Stimulated activated CD8-positive, alpha-beta memory T cell treated with anti-CD3 and anti-CD28 coated beads, Interleukin-15, amount 100 ng/mL, for 24 hours (primary cell): ENCODE data around the gene JMJD7.
A peak's percentile ranks its signal among the peaks of the same experiment; 100 is the strongest.

ENCODE experiments used
- DNase-seq: peaks from one replicate; pipeline ENCODE4 v3.0.0-alpha.2; 2020; ENCODE audit warnings: low read depth

Gene JMJD7

GRCh38 chr15:41827880-41828806, at the start of gene JMJD7:
JMJD7 (plus strand) TSS chr15:41828092; CDS start chr15:41828125, 33 bp downstream.
- DNase-seq: peak; percentile 95

- DNase-seq: no peak
These were observed 49.4 kb upstream of the JMJD7 start for GRCh38 chr15:41778521-41778920.

DNA sequence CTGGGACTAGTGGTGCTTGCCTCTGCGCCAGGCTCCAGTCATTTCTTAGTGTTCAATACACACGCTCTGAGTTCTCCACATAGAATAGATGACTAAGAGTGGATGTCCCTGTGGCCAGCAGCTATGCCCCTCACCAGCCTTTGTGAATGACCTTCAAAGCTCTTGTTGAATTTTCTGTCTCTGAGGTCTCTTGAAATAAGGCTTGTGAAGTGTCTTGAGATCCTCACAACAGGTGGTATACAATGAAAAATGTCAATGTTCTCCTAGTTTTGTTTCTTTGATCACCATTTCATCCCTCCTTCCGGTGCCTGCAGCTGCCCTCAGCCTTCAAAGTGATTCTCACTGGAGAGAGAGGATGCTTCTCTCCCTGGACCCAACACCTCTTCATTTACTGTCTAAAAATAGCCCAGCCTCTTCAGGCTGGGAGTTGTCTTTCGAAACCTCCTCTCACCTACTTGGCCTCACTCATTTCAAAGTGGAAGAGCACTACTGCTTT, 48.2 kb upstream of the JMJD7 start:
- no peak for DNase-seq

DNA sequence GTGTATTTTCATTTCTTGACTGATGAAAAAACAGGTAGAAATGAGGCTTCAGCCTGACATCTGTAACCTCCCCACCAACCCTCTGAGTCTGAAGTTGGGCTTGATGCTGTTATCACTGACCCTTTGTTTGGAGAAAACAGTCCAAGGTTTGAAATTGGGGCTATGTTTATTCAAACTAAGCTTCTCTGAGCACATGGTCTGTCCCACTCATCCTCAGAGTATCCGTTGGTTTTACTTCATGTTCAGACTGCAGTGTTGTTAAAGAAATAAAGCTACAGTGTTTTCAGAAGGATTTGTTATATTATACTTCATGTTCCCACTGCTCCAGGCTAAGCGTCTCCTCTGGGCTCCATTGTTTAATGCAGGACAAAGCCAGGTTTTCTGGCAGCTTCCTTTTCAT, 47.6 kb upstream of the JMJD7 start:
- no peak for DNase-seq

DNA sequence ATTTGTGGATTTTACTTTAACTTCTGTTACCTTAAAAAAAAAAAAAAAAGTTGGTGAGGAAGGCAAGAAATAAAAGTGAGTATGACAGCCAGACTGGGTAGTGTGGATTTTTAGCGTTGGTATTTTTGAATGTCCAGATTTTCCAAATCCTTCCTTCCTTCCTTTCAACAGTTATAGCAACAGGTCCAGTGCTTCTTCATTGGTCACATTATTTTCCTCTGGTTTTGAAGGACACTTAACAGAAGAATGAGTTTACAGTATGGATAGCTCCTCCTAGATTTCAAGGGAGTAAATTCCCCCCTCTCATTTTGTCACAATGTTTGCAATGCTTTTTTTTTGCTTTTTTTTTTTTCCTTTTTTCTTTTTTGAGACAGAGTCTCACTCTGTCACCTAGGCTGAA, 47.2 kb upstream of the JMJD7 start:
- no peak for DNase-seq

DNA sequence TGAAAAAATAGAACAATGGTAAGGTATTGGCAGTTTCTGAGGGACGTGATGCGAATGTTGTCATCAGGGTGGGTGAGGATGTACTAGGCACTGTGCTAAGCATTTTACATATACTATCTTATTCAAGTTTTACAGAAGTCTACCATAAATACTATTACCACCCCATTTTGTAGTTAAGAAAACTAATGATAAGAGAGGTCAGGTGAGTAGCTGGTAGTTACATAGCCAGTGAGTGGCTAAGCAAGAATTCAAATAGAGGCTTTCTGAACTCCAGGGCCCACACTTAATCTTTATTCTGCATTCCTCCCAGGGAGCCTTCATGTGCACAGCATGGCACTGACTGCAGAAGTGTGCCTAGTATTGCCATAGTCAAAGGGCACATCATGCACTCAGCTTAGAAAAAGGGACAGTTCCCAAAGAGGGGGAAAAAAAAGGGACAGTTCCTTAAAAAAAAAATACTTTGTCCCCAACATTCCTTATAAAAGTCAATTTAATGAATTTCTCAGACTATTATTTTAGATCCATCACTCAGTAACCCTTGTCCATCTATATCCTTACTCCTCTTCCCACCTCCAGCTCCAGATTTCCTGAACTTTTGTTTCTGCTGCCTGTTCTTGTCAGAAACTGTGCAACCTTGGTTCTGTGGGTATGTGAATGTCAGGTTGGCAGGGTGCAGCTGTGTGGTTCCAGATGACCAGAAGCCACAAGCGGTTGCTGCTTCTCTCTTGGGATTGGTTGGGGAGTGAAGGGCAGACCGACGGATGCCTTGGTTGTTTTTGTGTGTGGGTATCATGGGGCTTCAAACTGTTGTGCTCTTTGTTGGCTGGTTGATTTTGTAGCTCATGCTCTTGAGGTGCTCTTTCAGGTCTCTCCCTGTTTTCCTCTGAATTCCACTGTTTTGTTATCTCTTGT, 45.3 kb upstream of the JMJD7 start:
- no peak for DNase-seq

- DNase-seq: no peak
These were observed 44.6 kb upstream of the JMJD7 start for GRCh38 chr15:41783296-41783695.

DNA sequence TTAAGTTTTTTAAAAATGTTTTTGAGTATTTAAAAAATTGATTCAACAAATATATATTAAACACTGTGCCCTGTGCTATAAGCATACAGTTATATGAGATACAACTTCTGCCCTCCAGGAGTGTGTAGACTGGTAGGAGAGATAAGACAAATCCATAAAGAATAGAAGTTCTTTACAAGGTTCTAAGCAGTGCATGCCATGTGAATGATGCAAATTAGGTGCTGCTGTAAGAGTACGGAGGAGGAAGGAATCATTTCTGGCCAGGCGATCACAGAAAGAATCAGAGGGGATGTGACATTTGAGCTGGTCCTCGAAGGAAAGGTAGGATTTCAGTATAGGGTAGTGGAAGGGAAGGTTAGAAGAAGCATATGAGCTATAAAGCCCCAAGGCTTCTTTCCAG, 39.6 kb upstream of the JMJD7 start:
- DNase-seq: no peak

- no peak for DNase-seq
These were observed 38.7 kb upstream of the JMJD7 start for GRCh38 chr15:41789236-41789635.

GRCh38 chr15:41789662-41790061, 38.2 kb upstream of the JMJD7 start:
- DNase-seq: no peak

DNA sequence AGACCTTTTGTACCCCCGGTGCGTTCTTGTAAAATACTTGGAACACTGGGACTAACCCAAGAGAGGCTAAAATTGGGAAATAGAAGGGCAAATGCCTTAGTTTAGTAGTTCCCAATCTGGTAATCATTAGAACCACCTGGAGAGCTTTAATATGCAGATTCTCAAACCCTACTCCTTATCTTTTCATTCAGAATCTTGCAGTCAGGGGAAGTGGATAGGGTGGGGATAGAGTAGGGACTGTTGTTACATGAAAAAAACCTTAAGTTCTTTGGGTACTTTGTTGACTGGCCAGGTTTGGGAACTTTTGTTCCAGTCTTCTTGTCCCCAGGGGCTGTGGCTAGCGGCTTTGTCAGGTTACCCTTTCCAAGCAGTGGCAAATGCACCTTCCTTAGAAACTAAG, 37.7 kb upstream of the JMJD7 start:
- no peak for DNase-seq

DNA sequence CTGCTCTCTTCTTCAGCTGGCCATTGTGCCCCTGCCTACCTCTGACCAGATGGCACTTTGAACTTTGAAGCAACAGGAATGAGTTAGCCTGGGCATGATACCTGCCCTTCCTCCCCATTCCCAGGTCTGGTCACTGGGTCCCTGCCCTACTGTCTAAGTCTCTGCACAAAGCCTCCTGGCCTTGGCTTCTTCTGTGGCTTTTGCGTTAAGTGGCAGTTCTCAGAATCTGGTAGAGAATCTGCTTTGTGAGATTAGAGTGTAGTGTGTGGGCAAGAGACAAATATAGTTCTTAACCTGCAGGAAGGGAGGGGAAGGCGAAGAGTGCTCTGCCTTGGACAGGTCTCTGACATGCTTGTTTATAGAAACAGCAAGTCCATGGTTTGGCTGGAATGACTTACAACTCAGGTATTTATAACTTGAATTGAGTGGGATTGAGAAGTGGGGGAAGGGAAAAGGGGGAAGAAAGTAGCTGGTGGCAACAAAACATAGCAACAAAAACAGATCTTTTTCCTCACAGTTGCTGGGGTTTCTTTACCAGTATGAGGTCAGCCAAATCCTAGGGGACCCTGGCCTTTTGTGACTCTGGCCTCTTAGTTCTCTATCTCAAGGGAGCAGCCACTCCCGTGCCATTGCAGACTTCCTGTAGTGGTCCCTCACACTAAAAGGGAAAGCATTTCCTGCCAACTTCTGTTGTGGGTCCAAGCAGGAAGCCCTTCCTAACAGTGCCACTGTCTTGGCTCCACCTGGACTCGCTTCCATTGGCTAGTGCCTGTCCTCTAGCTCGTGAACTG, 36.9 kb upstream of the JMJD7 start:
- no peak for DNase-seq

- DNase-seq: no peak
These were observed 36.4 kb upstream of the JMJD7 start for GRCh38 chr15:41791547-41791937.

DNA sequence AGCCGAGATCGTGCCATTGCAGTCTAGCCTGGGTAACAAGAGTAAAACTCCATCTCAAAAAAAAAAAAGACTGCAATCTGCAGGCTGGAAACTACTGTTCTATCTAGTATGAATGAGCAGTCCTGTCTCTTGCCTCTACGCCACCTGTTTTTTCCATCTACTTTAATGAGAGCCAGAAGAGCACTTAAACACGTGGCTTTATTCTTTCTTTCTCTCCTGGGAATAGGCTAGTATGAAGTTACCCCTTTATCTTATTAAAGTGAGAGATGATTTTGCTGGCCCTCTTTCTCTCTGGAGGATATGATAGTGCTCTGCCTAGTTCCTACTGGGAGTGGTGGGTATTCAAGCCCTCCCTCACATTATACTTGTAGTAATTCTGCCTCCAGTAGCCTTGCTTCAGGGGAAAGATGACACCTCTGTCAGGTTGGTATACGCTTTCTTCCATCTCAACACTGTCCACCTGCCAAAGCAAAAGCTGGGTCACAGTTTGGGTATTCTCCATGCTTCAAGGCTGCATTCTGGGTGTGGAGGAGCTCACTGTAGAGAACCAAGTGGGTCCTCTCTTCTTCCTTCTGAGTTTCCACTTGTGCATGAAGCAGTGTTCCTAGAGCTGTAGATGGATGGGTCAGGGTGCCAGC, 35.8 kb upstream of the JMJD7 start:
- no peak for DNase-seq

DNA sequence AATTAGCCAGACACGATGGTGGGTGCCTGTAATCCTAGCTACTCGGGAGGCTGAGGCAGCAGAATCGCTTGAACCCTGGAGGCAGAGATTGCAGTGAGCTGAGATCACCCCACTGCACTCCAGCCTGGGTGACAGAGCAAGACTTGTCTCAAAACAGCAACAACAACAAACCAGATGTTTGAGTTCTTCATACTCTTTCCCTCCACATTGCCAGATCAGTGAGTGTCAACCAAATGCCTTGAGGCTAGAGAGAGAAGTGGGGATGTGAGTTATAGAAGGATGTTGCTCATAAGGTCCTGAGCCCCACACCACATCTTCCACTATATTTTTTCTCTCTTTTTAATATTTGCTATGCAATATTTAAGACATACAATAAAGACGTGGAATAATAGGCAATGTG, 33.8 kb upstream of the JMJD7 start:
- no peak for DNase-seq

- no peak for DNase-seq
These were observed 31.7 kb upstream of the JMJD7 start for GRCh38 chr15:41795996-41796856.

- DNase-seq: no peak
These were observed 30.5 kb upstream of the JMJD7 start for GRCh38 chr15:41797201-41797944.

- no peak for DNase-seq
These were observed 29.0 kb upstream of the JMJD7 start for GRCh38 chr15:41798607-41799487.

GRCh38 chr15:41799488-41799805, 28.4 kb upstream of the JMJD7 start:
- DNase-seq: no peak
